Measurements from ENCODE around the gene WBP1L.

WBP1L gene

DNA sequence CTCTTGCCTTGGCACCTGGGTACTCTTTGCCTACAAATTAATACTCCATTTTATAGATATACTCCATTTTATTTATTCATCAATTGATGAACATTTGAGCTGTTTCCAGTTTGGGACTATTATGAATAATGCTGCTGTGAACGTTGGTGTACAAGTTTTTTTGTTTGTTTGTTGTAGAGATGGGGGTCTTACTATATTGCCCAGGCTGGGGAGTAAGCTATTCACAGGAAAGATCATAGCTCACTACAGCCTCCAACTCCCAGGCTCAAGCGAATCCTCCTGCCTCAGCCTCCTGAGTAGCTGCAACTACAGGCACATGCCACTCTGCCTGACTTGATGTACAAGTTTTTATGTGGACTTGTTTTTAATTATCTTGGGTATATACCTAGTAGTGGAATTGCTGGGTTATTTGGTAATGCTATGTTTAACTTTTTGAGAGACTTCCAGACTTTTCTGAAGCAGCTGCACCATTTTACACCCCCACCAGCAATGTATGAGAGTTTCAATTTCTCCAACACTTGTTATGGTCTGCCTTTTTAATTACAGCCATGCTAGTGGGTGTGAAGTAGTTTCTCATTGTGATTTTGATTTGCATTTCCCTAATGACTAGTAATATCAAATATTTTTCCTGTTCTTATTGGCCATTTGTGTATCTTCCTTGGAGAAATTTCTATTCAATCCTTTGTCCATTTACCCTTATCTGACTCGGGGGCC, 15.9 kb downstream of the WBP1L start:
- no peak for DNase-seq

DNA sequence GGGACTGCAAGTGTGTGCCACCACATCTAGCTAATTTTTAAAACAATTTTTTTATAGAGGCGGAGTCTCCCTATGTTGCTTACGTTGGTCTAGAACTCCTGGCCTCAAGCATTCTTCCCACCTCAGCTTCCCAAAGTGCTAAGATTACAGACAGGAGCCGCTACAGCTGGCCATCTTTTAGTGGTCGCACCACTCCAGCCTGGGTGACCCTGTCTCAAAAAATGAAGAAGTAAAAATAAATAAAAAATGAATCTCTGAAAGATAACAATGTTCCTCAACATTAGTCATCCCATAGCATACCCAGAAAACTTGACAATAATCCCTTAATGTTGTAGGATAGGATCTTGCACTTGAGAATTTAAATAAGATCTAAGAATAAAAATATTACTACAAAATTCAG, 18.2 kb downstream of the WBP1L start:
- no peak for DNase-seq

DNA sequence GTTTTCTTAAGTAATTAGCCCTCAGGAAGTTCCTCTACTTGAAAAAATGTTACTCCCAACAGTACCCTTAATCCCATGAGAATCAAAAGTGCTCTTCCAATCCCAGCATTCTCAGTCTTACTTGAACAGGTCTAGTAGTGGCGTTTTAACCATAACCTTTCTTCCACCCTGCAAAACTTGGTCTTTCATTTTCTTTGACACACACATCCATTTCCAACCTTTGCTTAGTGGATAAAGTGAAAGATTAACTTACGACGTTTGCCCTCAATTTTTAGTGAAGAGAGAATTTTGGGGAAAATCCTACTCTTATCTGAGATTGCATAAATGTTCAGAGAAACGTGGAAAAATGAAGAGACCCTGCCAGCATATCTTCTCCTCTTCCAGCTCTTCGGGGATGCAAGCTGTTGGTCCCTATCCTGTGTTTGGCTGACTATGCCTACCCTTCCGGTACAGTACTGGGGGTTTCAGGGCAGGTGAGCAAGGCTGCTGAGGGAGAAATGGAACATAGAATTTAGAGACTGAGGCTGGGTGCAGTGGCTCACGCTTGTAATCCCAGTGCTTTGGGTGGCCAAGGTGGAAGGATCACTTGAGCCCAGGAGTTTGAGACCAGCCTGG, 18.8 kb downstream of the WBP1L start:
- no peak for DNase-seq

DNA sequence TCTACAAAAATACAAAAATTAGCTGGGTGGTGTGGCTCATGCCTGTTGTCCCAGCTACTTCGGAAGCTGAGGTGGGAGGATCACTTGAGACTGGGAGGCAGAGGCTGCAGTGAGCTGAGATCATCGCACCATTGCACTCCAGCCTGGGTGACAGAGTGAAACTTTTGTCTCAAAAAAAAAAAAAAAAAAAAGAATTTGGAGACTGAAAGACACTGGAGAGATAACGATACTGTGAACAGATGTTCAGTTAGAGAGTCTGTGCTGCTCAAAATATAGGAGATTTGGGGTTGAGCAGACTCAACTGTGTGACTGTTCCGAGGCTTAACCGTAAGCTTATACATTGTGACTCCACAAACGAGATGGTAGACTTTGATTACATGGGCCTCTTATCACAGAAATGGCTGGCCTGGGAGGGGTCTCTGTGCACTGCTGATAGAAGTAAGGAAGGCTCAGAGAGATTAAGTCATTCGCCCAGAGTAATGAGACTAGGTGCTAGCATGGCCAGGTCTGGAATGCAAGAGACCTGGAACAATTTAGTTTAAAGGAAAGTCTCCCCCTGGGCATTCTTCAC, 19.4 kb downstream of the WBP1L start:
- DNase-seq: no peak

DNA sequence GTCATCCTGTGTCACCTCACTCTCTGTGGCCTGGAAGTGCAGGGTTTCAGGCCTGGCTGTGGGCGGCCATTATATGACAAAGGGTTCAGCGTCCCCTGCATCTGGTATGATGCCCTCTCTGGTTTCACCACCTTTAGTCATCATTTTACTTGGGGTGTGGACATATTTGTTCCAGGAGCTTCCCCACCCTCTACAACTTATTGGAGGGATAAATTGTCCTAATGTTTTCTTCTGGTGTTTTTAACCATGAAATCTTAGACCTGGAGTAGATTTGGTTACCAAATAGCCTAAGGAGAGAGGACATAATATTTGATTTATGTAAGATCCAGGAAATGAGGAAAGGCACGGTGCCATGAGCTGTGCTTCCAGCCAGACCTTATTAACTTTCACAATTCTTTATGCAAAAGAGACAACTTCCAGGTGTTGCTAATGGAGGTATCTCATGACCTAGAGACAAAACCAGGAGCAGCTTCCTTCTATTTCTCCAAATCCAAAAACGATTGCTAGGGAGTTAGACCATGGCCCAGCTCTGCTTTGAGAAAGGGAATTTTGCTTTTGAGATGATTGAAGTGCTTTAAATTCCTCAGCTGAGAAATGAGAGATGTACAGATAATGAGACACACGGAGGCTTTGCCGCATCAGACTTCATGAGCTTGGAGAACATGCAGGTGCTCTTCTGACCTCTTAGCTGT, 20.9 kb downstream of the WBP1L start:
- no peak for DNase-seq

DNA sequence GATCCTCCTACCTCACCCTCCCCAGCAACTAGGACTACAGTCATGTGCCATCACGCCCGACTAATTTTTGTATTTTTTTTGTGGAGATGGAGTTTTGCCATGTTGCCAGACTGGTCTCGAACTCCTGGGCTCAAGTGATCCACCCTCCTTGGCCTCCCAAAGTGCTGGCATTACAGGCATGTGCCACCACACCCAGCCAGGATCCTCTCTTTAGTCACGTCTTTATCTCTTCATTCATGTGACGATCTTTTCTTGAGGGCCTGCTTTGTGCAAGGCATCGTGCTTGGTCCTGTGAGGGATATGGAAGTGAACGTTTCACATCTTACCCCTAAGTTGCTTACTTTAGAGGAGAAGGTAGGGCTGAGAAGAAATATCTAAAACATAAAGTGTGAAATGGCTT, 21.6 kb downstream of the WBP1L start:
- DNase-seq: no peak

DNA sequence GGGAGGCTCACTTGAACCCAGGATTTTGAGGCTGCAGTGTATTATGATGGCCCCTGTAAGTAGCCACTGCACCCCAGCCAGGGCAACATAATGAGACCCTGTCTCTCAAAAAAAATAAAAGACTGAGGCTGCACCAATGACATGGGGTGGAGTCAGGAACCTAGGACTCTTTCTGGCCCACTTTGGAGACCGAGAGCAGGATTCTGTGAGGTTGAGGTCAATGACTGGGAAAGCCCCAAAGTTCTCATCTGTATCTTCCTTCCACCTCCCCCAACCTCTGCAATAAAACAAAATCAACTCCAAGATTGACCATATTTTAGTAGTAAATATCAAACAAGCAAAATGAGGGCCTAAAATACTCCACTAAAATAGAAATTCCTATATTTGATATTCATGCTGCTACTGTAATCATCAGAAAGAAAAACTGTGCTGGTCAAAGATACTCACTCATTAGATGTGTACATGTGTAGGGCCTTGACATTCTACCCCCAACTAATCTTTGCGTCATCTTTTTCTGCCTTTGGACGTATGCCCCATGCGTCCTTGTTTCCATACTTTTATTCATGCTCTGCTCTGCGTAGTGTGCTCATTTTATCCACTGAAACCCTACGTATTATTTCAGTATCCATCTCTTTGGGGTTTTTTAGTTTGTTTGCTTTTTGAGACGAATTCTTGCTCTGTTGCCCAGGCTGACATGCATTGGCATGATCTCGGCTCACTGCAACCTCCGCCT, 23.8 kb downstream of the WBP1L start:
- no peak for DNase-seq

DNA sequence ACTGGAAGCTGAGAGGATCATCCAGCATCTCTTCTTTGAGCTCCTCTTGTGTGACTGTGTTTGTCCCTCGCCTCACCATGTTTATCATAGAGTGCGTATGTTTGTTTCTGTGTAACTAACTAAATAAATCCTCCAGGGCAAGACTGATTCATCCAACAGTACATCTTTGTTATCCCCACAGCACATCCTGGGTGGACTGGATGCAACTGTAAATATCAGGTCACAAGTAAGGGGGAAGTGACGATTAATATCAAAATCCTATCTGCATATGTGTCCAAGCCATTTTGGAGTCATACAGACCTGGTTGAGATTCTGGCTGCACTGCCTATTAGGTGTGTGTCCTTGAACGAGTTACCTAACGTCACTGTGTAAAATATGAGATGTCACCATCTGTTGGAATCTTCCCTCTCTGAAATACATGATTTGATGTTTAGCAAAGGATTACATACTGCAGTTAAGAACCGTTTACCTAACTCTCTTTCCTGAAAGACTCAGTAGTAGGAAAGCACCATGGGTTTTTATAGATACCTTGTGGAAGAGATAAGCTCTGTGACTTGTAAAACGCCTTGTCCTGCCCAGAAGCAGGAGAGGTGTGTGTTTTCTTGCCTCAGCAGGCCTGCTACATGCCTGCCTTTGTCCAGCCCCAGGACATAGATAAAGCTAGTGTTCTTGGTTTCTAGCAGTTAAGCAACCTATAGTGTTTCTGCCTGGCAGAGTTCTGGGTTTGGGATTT, 25.8 kb downstream of the WBP1L start:
- DNase-seq: no peak

DNA sequence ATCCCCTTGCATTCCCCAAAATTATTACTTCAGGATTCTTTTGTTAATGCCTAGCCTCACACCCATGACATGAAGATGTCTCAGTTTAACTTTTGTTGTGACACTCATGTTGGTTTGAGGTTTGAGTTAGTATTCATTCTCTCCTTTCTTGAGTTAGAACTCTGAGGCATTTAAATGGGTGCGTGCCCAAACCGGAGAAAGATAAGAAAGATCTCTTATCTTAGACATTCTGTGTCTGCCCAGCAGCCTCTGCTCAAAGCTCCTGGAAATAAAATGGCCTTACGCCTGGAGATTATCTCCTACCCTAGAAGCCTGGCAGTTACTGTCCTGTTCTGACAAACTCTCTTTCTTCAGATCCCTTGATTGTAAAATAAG, 26.3 kb downstream of the WBP1L start:
- DNase-seq: no peak

DNA sequence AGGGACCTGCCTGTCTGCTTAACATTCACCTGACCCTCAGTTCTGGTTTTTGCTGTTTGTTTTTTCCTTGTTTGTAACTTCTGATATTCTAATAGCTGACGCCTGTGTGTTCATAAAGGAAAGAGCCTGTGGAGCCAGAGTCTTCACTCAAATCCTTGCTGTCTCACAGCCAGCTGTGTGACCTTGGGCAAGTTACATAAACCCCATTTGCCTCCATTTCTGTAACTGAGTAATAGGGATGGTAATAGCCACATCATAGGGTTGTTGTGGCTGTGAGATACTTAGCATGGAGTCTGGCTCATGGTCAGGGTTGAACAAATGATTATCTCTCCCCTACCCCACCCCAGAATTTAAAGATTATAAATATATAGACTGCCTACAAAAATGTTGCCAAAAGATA, 27.0 kb downstream of the WBP1L start:
- DNase-seq: no peak

DNA sequence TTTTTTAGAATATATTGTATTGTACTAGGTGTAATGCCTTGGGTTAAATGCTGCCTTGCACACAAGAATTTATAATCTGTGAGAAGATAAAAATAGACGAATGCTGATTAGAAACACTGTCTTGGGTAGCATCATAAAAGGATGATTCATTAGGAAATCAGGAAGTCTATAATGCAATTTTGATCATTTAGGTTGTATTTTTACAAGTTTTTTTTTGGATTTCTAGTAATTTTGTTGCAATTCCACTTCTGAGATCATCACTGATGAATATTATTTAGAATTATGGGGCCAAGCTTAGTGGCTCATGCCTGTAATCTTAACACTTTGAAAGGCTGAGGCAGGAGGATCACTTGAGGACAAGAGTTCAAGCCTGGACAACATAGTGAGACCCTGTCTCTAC, 29.6 kb downstream of the WBP1L start:
- DNase-seq: no peak

DNA sequence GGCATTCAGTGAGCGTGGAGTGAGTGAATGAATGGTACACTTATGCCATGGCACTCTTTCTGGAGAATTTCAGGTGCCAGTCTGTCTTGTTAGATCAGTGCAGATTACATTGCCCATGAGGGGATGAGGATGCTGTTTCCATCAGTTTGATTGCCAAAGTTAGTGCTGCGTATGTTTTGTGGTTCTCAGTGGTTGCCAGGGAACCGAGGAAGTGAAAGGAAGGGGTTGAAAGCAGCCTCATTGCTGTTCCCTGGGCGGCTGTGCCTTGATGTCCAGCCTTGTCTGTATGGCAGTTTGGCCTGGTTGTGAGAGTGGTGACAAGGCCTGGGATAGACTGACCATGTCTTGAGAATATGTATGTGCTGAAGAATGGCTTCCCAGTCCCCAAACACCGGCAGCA, 30.2 kb downstream of the WBP1L start:
- DNase-seq: no peak

DNA sequence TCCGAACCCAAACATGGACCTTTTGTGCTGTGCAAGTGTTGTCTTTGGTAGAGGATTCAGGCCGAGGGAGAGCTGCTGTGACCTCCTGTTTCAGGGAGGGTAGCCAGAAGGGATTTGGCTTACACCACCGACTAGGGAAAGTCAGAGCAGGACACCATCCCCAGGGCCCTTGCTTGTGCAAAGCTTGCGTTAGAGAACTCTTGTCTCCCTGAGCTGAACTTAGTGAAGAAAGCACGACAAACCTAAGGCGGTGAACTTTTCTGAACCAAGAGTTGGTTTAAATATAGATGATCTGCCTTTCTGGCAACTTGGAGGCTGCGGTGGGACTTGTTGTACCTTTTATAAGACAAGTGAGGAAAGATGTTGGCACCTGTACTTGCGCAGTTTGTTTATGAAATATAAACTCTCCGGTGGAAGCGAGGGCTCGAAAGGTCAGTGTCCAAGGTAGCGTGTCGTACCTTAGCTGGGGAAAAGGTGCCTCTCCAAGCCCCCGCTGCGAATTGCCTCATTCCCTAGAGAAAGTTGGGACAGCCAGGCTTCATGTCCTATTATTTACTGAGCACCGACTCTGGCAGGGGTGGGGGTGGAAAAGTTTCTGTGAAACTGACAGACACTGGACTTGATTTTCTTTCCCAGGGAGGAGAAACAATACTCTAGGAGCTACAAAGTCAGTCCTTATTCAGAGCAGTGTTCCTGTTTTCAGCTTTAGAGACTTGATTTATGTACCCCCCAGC, 31.6 kb downstream of the WBP1L start:
- DNase-seq: no peak

DNA sequence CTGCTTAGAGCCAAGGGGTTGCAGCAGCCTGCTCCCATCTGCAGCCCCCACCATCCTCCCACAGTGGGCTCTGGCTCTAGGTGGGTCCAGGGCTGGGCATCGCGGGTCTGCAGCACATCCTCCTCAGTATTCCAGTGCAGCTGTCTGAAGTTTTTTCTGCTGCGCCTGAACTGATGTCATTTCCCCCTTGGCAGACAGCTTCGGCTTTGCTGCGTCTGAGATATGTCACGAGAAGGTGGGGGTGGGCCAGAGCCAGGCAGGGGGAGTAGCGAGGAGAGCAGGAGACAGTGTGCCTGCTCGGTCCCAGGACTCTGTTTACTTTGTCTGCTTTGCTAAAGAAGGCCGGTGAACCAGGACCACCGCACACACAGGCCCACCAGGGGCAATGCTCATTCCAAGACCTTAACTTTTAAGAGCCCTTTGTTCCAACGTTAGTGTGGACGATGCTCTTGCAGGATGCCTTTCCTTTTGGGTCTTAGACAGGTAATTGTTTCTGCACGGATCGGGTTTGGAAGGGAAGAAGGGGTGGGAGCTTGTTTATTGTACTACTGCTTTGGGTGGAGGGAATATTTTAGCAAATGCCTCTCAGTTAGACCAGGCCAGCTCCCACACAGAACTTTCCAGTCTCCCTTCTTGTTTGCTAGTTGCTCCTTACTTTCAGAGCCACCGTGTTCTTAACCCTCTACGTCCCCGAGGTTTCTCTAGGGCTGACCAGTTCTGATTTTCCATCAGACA, 32.4 kb downstream of the WBP1L start:
- DNase-seq: no peak

DNA sequence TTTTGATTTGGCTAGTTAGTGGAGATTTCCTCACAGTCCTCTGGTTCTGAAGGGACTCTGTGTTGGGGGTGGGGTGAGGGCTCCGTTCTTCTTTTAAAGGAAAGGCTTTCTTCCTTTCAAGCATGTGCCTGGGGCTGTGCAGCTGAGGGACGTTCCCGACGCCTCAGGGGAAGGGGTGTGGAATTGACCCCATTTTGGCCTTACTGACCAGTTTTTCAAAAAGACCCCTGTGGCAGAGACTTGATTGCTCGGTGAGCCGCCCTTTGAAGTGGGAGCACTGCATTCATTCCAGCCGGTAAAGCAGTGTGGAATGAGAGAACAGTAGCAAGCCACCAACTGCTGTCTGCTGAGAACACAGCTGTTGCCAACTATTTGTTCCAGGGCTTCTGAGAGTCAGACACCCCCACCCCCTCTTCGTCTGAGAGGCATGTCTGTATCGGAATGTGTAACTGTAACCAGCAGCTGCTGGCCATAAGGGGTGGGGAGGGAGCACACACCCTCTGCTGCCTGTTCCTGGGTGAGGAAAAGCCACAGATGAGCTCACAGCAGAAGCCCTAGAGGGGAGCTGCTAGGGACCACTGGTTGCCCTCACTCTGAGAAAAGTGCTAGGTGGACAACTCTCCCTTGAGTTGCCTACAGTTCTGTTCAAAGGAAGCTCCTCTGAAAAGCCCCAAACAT, 33.2 kb downstream of the WBP1L start:
- no peak for DNase-seq

DNA sequence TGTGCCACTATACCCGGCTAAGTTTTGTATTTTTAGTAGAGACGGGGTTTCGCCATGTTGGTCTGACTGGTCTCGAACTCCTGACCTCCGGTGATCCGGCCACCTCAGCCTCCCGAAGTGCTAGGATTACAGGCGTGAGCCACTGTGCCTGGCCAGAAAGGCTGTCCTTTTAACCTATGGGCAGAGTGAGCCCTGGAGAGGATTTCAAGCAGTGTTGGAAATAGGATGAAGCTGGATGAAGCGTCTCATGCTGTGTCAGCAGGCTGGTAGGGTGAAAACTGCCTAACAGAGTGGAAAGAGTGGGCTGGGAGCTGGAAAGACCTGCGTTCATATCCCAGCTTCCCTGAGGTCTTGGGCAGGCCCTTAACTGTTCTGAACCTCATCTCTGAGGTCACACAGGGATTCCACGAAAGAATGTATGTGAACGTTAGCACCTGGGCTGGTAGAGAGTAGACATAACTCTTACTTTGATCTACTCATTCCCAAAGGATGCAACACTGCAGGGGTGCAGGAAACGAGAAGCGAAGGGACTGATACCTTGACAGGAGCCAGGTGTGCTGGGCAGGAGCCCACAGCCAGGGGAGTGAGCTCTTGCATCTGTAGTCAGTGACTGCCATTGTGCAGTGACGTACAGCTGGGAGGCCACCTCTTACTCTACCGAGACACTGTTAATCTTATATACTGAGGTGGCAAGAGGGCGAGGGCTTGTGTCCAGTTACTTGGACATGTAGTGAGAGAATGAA, 34.1 kb downstream of the WBP1L start:
- no peak for DNase-seq

DNA sequence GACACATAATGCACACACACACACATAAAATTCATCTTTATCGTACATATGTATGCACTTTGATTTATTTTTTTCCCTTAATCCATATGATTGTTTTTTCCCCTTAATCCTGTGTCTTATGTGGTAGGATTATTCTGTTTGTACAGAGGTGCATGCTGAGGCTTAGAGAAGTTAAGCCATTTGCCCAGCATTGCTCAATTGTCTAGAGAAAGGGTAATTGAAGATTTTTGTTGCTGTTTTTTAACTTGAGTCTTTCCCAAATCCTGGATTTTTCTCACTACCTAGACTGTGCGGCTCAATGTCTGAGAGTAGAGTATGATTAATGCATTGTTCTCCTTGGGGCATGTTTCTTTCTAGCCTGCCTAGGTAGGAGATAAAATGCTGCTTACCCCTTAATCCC, 35.0 kb downstream of the WBP1L start:
- DNase-seq: no peak

DNA sequence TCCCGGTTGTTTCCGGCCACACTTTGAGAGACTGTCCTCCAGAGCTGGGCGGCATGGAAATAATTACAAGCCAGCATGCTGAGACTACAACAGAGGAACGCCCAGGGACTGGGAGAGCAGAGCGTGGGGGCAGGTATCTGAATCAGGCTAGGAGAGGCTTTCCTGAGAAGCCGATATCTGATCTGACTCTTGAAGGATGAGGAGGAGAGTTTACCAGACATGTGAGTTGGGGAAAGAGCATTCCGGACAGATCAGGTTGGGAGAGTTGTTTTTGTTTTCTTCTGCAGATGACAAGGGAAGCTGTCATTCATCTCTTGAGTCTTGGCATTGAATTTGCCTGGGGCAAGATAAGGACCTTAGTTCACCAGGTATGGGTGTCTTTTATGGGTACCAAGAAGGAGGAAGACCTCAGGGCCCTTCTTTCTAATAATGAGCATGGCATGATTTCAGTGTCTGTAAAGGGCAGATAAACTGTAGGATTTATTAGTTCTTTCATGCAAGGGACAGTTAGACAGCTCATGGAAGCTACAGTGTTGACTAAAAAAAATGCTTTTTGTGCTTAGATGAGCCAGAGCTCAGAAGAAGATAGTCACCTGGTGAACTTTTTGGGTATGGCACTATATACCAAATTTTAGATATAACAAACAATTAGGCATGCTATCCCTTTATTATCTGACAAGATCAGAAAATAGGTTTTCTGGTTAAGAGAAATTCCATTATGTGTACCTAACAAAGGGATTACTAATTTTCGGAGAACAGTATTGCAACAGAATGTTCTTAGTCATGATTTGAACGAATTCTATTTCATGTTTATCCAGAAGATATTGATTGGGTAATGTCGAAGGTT, 36.2 kb downstream of the WBP1L start:
- no peak for DNase-seq

DNA sequence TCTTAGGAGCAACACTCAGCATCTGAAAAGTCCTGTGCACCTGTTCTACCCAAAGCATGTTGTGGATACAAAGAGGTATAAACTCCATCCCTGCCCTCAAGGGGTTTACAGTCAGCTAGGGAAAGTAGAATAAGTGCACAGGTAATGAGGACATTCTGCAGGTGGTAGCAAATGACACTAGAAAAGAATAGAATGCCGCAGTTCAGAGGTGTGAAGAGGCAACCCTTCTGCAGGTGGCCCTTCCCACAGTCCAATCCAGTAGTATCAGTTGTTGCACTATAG, 36.7 kb downstream of the WBP1L start:
- no peak for DNase-seq

All from activated CD8-positive, alpha-beta memory T cell treated with anti-CD3 and anti-CD28 coated beads, Interleukin-2, amount 50 U/mL, for 48 hours (primary cell).